CD4-positive, alpha-beta T cell treated with Interleukin-17A for 4 hours (primary cell): ENCODE data around the gene TFAP2D.

Experiments
- DNase-seq: peaks from one replicate; pipeline ENCODE4 v3.0.0-alpha.2; 2020; ENCODE audit warnings: mixed read lengths

The TFAP2D gene

GRCh38 chr6:50721978-50722377, 8.7 kb downstream of the TFAP2D start:
- DNase-seq: no peak

DNA sequence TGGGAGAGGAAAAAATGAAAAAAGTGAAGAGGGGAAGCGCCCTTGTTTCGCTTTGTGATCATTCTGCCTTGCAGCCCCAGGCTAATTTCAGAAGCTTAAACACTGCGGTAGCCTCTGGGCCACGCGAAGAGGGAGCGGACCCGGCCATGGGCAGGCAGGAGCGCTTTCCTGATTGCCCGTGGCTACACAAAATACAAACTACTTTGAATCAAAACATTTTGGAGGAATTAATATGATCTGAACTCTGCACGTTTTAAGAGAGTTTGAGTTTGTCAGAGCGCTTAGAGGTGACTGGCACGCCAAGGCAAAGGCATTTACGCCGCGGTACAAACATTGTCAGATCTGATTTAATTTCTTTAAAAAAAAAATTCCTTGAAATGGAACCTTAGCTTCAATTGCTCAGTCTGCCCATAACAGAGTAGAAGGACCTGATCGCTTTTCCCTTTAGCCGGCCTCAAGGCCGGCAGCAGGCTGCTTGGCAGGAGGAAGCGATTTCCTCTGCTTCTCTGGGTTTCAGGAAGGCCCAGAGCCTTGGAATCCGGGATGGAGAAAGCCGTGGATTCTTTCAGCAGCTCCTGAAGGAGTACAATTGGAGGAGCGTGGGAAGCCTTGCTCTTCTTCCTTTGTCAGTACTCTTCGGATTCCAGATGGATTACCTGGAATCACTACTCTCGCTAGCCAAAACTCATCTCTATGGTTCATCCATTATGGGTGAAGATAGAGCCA, 9.7 kb downstream of the TFAP2D start:
- DNase-seq: no peak

DNA sequence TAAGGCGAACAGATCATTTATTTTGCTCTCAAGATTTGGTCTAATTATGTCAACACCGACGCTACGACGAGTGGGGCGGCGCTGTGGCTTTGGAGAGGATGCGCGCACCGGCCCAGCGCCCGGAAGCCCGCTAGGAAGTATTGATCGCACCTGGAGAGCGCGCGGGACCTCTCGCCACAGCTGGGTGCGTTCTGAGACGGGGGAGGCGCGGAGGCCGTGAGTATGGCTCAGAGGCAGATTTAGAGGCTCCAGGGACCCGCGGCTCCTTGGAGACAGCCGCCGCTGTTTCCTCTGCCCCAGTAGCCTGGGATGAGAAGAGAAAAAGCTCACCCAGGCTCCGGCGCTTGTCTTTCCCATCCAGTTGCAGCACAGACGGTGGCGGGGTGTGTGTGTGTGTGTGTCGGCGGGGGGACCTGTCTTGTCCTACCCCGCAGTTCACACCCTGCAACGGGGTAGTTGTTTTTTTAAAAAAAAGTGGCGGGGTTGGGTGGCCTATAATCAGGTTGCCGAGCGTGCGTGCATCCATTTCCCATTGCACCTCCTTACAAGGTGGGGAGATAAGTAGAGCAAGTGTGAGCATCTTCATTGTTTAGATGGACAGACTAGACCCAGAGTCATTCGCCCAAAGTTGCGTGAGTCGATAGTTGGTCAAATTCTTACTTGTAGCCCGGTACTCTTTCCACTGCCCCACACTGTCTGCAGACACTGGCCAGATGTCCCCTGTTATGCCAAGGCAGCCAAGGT, 11.2 kb downstream of the TFAP2D start:
- no peak for DNase-seq

DNA sequence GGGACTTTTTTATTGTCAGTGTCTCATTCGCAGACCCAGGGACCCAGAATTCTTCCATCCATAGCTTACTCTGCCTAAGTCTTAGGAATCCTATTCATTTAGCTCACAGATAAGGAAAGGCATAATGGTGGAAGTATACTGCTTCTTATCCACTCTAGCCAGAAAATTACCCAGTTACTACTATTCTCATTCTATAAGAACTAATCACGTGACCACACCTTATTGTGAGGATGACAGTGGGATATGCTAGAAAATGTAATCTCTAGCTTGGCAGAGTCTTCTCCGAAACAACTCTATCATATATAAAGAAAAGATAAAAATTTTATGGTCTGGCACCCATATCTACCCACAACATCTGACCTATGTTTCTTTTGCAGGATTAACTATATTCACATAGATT, 21.2 kb downstream of the TFAP2D start:
- DNase-seq: no peak

GRCh38 chr6:50742161-50742560, 28.8 kb downstream of the TFAP2D start:
- DNase-seq: no peak

DNA sequence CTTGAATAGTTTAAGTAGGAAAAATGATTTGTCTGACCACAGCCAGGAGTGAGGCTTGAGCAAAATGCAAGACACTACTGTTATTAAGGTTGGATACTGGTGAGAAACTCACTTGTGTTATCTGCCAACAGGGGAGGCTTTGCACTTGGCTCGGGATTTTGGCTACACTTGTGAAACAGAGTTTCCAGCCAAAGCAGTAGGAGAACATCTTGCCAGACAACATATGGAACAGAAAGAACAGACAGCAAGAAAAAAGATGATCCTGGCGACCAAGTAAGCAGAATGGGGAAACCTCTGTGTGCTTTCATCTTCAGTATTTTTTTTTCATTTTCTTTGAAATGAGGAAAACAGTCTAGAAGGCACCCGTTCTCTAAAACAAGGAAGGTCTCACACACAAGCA, 31.6 kb downstream of the TFAP2D start:
- no peak for DNase-seq

GRCh38 chr6:50762798-50763197, 49.5 kb downstream of the TFAP2D start:
- no peak for DNase-seq

DNA sequence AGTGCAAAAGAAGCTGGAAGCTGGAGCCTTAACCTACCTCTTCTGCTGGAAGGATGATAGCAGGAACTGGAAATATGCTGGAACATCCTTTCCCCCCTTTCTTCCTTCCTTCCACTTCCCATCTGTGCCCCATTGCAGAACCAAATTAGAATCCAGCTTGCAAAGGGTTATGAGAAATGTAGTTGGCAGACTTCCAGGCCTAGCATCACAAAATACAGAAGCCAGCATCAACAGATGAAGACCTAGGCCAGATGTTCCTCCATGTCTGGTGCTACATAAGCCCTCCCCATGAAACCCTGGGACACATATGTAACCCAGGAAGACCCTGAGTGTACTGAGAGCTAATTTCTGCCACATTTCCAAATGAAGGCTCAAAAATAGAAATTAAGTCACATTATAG, 65.4 kb downstream of the TFAP2D start:
- DNase-seq: no peak

GRCh38 chr6:50780382-50780781, 67.1 kb downstream of the TFAP2D start:
- no peak for DNase-seq

GRCh38 chr6:50785921-50786320, 72.6 kb downstream of the TFAP2D start:
- DNase-seq: no peak

GRCh38 chr6:50791900-50792508, 78.7 kb downstream of the TFAP2D start:
- no peak for DNase-seq

DNA sequence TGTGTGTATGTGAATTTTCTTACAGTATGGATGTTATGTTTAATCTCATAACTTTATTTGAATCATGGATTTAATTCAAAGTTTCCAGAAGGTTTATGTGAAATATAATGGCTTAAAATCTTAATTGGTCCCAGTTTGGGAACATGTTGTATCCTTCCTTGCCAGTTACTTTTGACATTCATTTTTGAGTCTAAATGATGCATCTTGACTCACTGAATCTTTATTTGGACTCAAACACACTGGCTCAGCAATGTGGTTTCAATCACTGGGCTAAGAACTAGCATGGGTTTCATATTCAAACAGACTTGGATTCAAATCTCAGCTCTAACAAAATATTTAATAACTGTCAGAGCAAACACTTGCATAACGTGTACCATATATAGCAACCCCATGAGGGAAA, 79.4 kb downstream of the TFAP2D start:
- no peak for DNase-seq

DNA sequence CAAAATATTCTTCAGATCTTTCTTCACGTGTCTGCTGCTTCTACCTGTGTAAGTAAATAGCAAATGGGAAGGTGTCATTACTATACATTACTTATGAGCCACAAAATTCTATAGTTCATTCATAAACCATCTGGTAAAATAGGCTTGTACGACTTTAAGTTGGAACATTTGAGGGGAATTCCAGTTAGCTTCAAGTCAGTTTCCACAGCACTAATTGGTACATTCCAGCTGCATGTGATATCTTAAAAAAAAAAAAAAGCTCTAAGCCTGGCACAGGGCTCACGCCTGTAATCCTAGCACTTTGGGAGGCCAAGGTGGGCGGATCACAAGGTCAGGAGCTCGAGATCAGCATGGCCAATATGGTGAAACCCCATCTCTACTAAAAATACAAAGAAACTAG, 82.2 kb downstream of the TFAP2D start:
- no peak for DNase-seq

DNA sequence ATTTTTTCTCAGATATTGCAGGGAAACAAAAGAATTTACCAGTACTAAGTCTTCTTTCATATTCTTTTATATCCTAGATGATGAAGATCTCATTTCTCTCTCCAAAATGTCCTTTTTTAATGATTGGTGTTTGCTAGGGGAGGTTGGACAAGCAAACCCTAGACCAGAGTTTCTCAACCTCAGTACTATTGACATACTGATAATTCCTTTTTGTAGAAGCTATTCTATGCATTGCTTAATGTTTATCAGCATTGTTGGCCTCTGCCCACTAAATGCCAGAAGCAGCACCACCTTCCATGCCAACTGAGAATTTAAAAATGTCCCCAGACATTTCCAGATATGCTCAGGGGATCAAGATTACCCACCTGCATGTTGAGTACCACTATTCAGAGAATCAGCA, 91.0 kb downstream of the TFAP2D start:
- no peak for DNase-seq

- no peak for DNase-seq
Measured at GRCh38 chr6:50807035-50807434, 93.7 kb downstream of the TFAP2D start.

GRCh38 chr6:50815436-50816114, 102.2 kb downstream of the TFAP2D start:
- DNase-seq: no peak

- peak; percentile 53 for DNase-seq
Measured at GRCh38 chr6:50816115-50816675, 102.9 kb downstream of the TFAP2D start.

DNA sequence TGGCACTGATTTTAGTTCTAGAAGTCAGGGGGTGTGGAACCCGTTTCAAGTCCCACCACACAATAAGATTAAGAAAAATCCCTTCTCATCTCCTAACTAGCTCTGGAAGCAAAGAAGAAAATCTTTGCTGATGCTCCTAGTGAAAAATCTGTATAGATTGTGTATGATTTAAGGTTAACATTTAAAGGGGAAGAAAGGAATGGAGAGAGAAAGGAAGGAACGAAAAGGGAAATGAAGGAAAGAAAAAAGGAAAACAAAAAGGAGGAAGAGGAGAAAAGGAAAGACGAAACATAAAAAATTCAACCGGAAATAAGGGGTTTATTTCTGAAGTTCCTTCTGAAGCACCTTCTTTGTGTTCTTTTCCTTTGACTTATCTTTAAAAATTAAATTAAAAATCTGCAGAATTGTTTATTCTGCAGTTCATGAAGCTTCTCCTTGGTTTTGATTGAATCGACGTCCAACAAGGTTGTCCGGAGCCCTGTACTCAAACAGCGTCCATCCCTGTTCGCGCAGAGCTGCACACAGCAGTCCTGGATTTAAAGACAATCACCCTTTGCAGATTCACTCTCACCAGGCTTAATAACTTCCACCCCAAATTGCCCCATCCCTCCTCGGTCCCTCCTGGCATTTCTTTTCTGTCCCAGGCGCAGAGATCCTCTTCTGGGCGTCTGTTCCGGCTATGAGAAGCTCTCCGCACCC, 103.8 kb downstream of the TFAP2D start:
- DNase-seq: no peak

DNA sequence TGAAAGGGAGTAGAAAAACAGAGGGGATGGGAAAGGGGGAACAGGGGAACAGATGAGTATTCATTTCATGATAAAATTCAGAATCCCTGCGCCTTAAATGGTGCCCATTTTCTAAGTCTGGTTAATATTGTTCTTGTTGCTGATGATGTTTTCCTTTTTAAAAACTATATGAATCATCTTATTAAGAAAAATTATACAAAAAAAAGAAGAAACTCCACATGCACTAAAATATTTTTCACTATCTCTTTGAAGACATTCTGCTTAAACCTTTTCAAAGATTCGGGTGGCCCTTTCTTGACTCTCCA, 104.3 kb downstream of the TFAP2D start:
- no peak for DNase-seq

DNA sequence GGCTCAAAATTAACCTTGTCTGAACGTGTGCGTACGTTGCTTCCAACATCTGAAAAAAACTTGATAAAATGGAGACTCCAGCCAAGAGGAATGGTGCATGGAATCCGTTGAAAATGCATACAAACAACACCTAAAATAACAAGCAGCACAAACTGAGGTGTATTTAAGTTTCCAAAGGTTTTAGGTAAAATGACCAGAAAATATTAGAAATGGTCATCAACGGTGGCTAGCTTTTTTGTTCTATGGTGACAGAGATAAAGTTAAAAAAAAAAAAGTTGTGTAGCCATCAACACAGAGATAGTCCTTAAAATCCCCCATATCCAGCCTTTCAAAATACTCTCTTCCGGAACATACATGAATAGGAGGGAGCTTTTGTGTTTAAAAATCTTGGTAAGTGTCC, 104.7 kb downstream of the TFAP2D start:
- no peak for DNase-seq

DNA sequence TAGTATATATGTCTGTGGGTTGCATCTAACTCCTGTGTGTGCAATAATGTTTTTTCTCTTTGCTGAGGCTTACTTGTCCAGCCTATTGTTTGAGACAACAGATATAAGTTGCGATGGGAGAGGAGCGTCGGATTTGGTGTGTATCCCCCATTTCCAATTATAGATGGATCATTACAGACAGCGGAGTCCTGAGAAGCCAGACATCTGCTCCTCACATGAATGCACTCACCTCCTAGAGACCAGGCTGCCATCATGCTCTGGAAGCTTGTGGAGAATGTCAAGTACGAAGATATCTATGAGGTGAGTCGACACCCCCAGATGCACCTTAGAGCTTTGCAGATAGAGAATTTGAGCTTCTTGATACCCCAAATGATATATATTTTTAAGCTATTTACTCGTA, 105.3 kb downstream of the TFAP2D start, which contains the start of gene TFAP2B:
TSS of gene TFAP2B (plus strand) at position 199 of the 400 bp plus-strand sequence. CDS start at position 220, 21 bp downstream.
- no peak for DNase-seq

GRCh38 chr6:50819466-50819903, 106.2 kb downstream of the TFAP2D start:
- DNase-seq: no peak
